ENCODE measurements around the gene FOXQ1. TPM values are rescaled to one million over a fixed set of nuclear protein-coding genes. Genes with fewer than 3 reads are reported as not detected.

The FOXQ1 gene
- total and polyA plus RNA-seq, 2 of the 13 experiments (the other 11 are each of a cell fraction or from before 2014, with no cell fraction given), result 35.2 to 39.8 TPM

DNA sequence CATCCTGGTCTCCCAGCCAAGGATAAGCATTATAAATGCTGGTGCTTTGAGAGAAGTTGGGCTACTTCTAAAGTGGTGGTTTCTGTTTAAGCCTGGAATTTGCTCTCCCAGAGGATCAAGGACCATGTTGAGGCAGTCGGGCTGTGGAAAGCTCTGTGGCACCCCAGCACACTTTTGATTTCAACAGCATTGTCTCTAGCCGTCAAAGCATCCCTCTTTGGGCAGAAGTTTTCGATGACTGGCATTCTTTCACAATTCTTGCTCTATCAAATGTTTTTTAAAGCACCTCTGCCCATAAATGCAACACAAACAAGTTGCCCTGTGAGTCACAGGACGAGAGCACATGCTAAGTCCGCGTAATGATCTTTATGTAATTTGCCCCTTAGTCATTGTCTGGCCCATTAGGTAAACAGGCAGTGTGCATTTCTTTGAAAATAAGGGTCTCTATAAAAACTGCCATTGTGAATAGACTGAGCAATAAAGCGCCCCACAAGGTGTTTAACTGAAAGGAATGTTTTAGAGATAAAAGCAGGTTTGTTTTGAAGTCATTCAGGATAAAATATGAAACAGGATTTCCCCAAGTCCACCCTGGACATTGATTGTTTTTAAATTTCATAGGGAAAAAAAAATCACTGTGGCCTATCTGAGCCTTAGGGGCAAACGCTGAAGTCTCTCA lies 44.7 kb upstream of the FOXQ1 start (continued):
- TF ChIP-seq TBX2 (CRISPR knock-in tag; IDR thresholded peaks at IDR 0.05; ENCODE audit: borderline replicate concordance), result peak; percentile 58
- no peak for TF ChIP-seq ZMYM3 (CRISPR knock-in tag; IDR thresholded peaks at IDR 0.05)
- no peak for TF ChIP-seq MLLT10 (CRISPR knock-in tag; IDR thresholded peaks at IDR 0.05)
- TF ChIP-seq ZNF264 (CRISPR knock-in tag; IDR thresholded peaks at IDR 0.05), result no peak
- TF ChIP-seq ZNF333 (CRISPR knock-in tag; IDR thresholded peaks at IDR 0.05; ENCODE audit: borderline replicate concordance), result no peak
- TF ChIP-seq ZNF619 (CRISPR knock-in tag; IDR thresholded peaks at IDR 0.05), result no peak
- peak; percentile 19; the same call in 1 of the 2 replicates for TF ChIP-seq FOXJ3 (CRISPR knock-in tag; IDR thresholded peaks at IDR 0.05; ENCODE audit: borderline replicate concordance)
- TF ChIP-seq PPARG (CRISPR knock-in tag; conservative IDR thresholded peaks at IDR 0.05), result no peak
- TF ChIP-seq RNF2 (conservative IDR thresholded peaks at IDR 0.05; ENCODE audit: low read depth), result no peak; the same call in 1 of the 2 replicates
- no peak for TF ChIP-seq PHB2 (IDR thresholded peaks at IDR 0.05; ENCODE audit: partially characterized antibody)
- TF ChIP-seq XRCC5 (optimal IDR thresholded peaks at IDR 0.05; ENCODE audit: low read length), result no peak
- TF ChIP-seq MBNL3 (CRISPR knock-in tag; conservative IDR thresholded peaks at IDR 0.05), result no peak
- TF ChIP-seq, protein P1, sequence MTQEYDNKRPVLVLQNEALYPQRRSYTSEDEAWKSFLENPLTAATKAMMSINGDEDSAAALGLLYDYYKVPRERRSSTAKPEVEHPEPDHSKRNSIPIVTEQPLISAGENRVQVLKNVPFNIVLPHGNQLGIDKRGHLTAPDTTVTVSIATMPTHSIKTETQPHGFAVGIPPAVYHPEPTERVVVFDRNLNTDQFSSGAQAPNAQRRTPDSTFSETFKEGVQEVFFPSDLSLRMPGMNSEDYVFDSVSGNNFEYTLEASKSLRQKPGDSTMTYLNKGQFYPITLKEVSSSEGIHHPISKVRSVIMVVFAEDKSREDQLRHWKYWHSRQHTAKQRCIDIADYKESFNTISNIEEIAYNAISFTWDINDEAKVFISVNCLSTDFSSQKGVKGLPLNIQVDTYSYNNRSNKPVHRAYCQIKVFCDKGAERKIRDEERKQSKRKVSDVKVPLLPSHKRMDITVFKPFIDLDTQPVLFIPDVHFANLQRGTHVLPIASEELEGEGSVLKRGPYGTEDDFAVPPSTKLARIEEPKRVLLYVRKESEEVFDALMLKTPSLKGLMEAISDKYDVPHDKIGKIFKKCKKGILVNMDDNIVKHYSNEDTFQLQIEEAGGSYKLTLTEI (CRISPR knock-in tag; conservative IDR thresholded peaks at IDR 0.05), result no peak
- no peak for TF ChIP-seq RAD51 (IDR thresholded peaks at IDR 0.05; ENCODE audit: borderline replicate concordance)
- TF ChIP-seq, protein P2, sequence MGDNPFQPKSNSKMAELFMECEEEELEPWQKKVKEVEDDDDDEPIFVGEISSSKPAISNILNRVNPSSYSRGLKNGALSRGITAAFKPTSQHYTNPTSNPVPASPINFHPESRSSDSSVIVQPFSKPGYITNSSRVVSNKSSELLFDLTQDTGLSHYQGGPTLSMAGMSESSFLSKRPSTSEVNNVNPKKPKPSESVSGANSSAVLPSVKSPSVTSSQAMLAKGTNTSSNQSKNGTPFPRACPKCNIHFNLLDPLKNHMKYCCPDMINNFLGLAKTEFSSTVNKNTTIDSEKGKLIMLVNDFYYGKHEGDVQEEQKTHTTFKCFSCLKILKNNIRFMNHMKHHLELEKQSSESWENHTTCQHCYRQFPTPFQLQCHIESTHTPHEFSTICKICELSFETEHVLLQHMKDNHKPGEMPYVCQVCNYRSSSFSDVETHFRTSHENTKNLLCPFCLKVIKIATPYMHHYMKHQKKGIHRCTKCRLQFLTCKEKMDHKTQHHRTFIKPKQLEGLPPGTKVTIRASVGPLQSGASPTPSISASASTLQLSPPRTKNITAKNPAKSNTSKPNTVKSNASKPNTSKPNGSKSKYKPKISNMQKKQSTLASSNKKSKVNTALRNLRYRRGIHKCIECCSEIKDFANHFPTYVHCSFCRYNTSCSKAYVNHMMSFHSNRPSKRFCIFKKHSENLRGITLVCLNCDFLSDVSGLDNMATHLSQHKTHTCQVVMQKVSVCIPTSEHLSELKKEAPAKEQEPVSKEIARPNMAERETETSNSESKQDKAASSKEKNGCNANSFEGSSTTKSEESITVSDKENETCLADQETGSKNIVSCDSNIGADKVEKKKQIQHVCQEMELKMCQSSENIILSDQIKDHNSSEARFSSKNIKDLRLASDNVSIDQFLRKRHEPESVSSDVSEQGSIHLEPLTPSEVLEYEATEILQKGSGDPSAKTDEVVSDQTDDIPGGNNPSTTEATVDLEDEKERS (CRISPR knock-in tag; IDR thresholded peaks at IDR 0.05), result no peak
- no peak; the same call in 1 of the 2 replicates for TF ChIP-seq ZNF33A (CRISPR knock-in tag; IDR thresholded peaks at IDR 0.05; ENCODE audit: borderline replicate concordance)
- TF ChIP-seq ZNF841 (CRISPR knock-in tag; IDR thresholded peaks at IDR 0.05; ENCODE audit: borderline replicate concordance), result no peak
- no peak for TF ChIP-seq ZNF589 (CRISPR knock-in tag; conservative IDR thresholded peaks at IDR 0.05)
- no peak for TF ChIP-seq RELA (CRISPR knock-in tag; IDR thresholded peaks at IDR 0.05)
- no peak; the same call in 1 of the 2 replicates for TF ChIP-seq KDM3A (CRISPR knock-in tag; IDR thresholded peaks at IDR 0.05; ENCODE audit: low read depth)
- TF ChIP-seq, protein P3, sequence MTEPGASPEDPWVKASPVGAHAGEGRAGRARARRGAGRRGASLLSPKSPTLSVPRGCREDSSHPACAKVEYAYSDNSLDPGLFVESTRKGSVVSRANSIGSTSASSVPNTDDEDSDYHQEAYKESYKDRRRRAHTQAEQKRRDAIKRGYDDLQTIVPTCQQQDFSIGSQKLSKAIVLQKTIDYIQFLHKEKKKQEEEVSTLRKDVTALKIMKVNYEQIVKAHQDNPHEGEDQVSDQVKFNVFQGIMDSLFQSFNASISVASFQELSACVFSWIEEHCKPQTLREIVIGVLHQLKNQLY (CRISPR knock-in tag; IDR thresholded peaks at IDR 0.05), result peak; percentile 66; the same call in 1 of the 2 replicates
- no peak for TF ChIP-seq GPN1 (CRISPR knock-in tag; IDR thresholded peaks at IDR 0.05; ENCODE audit: borderline replicate concordance)
- TF ChIP-seq HNF4A (CRISPR knock-in tag; IDR thresholded peaks at IDR 0.05), result peak; percentile 78
- no peak for TF ChIP-seq MAF1 (CRISPR knock-in tag; IDR thresholded peaks at IDR 0.05; ENCODE audit: borderline replicate concordance)
- no peak for TF ChIP-seq ZNF878 (CRISPR knock-in tag; IDR thresholded peaks at IDR 0.05)
